ENCODE results near the gene LY86. TPM values are rescaled to one million over a fixed set of nuclear protein-coding genes. Genes with fewer than 3 reads are reported as not detected.

Gene LY86
- total and polyA plus RNA-seq, 10 of the 15 experiments (the other 5 are each of a cell fraction or from before 2014, with no cell fraction given): 68.2 to 457 (median 128) TPM

DNA sequence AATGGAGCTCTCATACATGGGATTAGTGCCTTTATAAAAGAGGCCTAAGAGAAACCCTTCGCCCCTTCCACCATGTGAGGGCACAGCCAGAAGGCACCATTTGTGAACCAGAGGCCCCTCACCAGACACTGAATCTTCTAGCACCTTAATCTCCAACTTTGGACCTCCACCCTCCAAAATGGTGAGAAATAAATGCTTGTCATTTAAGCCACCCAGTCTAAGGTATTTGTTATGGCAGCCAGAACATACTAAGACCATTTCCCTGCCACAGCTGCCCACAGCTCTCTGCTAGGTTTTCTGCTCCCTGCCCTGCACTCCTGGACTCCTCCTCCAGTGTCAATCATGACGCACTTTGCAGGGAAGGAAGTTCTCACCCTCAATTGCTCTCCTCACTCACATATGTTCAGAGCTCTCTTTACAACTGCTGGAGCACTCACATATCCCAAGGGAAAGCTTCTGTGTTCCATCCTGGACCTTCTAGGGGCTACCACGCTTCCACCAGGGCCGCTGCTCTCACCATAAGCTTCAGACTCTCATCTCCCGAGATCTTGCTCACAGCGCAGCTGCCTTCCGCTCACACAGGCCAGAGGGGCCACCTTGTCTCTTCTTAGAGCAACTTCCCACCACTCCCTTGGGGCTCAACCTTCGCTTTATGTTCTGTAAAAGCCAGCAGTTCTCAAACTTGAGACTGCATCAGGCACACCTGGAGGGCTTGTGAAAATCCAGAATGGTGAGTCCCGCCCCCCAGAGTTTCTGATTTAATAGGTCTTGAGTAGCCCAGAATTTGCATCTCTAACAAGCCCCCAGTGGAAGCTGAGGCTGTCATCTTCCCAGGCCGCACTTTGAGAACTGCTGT, 1.6 kb upstream of the LY86 start (continued):
- TF ChIP-seq, protein P1, sequence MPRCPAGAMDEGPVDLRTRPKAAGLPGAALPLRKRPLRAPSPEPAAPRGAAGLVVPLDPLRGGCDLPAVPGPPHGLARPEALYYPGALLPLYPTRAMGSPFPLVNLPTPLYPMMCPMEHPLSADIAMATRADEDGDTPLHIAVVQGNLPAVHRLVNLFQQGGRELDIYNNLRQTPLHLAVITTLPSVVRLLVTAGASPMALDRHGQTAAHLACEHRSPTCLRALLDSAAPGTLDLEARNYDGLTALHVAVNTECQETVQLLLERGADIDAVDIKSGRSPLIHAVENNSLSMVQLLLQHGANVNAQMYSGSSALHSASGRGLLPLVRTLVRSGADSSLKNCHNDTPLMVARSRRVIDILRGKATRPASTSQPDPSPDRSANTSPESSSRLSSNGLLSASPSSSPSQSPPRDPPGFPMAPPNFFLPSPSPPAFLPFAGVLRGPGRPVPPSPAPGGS (IDR thresholded peaks at IDR 0.05; ENCODE audit: borderline replicate concordance, insufficient read depth, low read depth, low read length, poor library complexity, severe bottlenecking): peak; percentile 96
- TF ChIP-seq CEBPB (IDR thresholded peaks at IDR 0.05; ENCODE audit: borderline replicate concordance in 1 of 2, low read depth in 2 of 2, low read length in 2 of 2) (no peak), BACH1 (IDR thresholded peaks at IDR 0.05; ENCODE audit: borderline replicate concordance) (peak; percentile 80), SREBF2 (IDR thresholded peaks at IDR 0.05; ENCODE audit: low read length) (no peak), KLF5 (IDR thresholded peaks at IDR 0.05; ENCODE audit: partially characterized antibody) (peak; percentile 32), STAT1 (conservative IDR thresholded peaks at IDR 0.05) (no peak), IKZF2 (IDR thresholded peaks at IDR 0.05) (peak; percentile 83 to 87), TARDBP (IDR thresholded peaks at IDR 0.05; ENCODE audit: borderline replicate concordance) (no peak), CHD1 (IDR thresholded peaks at IDR 0.05; ENCODE audit: low read depth, low read length) (0 out of 2 replicates have a peak, but pooled peaks have one; percentile 37), MYC (IDR thresholded peaks at IDR 0.05; ENCODE audit: insufficient read depth, insufficient read length, insufficient replicate concordance, low read length, severe bottlenecking) (no peak), RELA (IDR thresholded peaks at IDR 0.05; ENCODE audit: borderline replicate concordance, partially characterized antibody) (peak; percentile 37), RB1 (IDR thresholded peaks at IDR 0.05; ENCODE audit: borderline replicate concordance) (peak; percentile 76; the same call in 1 of the 2 replicates), NRF1 (conservative IDR thresholded peaks at IDR 0.05; ENCODE audit: low read depth, low read length) (no peak), YBX1 (IDR thresholded peaks at IDR 0.05) (0 out of 2 replicates have a peak, but pooled peaks have one; percentile 81)
- TF ChIP-seq, protein P2, sequence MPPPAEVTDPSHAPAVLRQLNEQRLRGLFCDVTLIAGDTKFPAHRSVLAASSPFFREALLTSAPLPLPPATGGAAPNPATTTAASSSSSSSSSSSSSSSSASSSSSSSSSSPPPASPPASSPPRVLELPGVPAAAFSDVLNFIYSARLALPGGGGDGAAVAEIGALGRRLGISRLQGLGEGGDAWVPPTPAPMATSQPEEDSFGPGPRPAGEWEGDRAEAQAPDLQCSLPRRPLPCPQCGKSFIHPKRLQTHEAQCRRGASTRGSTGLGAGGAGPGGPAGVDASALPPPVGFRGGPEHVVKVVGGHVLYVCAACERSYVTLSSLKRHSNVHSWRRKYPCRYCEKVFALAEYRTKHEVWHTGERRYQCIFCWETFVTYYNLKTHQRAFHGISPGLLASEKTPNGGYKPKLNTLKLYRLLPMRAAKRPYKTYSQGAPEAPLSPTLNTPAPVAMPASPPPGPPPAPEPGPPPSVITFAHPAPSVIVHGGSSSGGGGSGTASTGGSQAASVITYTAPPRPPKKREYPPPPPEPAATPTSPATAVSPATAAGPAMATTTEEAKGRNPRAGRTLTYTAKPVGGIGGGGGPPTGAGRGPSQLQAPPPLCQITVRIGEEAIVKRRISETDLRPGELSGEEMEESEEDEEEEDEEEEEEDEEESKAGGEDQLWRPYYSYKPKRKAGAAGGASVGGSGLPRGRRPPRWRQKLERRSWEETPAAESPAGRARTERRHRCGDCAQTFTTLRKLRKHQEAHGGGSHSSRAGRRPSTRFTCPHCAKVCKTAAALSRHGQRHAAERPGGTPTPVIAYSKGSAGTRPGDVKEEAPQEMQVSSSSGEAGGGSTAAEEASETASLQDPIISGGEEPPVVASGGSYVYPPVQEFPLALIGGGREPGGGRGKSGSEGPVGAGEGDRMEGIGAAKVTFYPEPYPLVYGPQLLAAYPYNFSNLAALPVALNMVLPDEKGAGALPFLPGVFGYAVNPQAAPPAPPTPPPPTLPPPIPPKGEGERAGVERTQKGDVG (CRISPR knock-in tag; IDR thresholded peaks at IDR 0.05): no peak; the same call in 1 of the 2 replicates
- TF ChIP-seq, protein P3, sequence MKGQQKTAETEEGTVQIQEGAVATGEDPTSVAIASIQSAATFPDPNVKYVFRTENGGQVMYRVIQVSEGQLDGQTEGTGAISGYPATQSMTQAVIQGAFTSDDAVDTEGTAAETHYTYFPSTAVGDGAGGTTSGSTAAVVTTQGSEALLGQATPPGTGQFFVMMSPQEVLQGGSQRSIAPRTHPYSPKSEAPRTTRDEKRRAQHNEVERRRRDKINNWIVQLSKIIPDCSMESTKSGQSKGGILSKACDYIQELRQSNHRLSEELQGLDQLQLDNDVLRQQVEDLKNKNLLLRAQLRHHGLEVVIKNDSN (IDR thresholded peaks at IDR 0.05; ENCODE audit: borderline replicate concordance, extremely low read length, insufficient read depth, low read depth, low read length): no peak
- TF ChIP-seq, protein P4, sequence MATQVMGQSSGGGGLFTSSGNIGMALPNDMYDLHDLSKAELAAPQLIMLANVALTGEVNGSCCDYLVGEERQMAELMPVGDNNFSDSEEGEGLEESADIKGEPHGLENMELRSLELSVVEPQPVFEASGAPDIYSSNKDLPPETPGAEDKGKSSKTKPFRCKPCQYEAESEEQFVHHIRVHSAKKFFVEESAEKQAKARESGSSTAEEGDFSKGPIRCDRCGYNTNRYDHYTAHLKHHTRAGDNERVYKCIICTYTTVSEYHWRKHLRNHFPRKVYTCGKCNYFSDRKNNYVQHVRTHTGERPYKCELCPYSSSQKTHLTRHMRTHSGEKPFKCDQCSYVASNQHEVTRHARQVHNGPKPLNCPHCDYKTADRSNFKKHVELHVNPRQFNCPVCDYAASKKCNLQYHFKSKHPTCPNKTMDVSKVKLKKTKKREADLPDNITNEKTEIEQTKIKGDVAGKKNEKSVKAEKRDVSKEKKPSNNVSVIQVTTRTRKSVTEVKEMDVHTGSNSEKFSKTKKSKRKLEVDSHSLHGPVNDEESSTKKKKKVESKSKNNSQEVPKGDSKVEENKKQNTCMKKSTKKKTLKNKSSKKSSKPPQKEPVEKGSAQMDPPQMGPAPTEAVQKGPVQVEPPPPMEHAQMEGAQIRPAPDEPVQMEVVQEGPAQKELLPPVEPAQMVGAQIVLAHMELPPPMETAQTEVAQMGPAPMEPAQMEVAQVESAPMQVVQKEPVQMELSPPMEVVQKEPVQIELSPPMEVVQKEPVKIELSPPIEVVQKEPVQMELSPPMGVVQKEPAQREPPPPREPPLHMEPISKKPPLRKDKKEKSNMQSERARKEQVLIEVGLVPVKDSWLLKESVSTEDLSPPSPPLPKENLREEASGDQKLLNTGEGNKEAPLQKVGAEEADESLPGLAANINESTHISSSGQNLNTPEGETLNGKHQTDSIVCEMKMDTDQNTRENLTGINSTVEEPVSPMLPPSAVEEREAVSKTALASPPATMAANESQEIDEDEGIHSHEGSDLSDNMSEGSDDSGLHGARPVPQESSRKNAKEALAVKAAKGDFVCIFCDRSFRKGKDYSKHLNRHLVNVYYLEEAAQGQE (IDR thresholded peaks at IDR 0.05; ENCODE audit: low read depth, low read length): no peak
- TF ChIP-seq, protein P5, sequence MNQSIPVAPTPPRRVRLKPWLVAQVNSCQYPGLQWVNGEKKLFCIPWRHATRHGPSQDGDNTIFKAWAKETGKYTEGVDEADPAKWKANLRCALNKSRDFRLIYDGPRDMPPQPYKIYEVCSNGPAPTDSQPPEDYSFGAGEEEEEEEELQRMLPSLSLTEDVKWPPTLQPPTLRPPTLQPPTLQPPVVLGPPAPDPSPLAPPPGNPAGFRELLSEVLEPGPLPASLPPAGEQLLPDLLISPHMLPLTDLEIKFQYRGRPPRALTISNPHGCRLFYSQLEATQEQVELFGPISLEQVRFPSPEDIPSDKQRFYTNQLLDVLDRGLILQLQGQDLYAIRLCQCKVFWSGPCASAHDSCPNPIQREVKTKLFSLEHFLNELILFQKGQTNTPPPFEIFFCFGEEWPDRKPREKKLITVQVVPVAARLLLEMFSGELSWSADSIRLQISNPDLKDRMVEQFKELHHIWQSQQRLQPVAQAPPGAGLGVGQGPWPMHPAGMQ (IDR thresholded peaks at IDR 0.05; ENCODE audit: borderline replicate concordance): no peak

Measured in GM12878 (cell line).